Thyroid gland (tissue), 4 donors: ENCODE data around the gene KHDRBS1.

ENCODE experiments used
- POLR2A ChIP-seq, 2 donors: fragments of 450-650 bp; IDR thresholded peaks; one replicate each; pipeline ENCODE4 v1.6.1; 2017; ENCODE audit warnings: antibody characterized with exemption in 2 of 2, mild to moderate bottlenecking in 2 of 2, moderate library complexity in 1 of 2
- TF ChIP-seq, protein P1 (sequence below), 6 experiments: fragments of 200-600 bp in 3 of 6; fragments of 450-650 bp in 3 of 6; sonication (generic) in 3 of 6; IDR thresholded peaks; one replicate each; pipeline ENCODE4 v1.5.1; 2016 to 2019; ENCODE audit warnings: antibody characterized with exemption in 6 of 6, mild to moderate bottlenecking in 2 of 6, inconsistent platforms in 1 of 6, moderate library complexity in 1 of 6

DNA sequence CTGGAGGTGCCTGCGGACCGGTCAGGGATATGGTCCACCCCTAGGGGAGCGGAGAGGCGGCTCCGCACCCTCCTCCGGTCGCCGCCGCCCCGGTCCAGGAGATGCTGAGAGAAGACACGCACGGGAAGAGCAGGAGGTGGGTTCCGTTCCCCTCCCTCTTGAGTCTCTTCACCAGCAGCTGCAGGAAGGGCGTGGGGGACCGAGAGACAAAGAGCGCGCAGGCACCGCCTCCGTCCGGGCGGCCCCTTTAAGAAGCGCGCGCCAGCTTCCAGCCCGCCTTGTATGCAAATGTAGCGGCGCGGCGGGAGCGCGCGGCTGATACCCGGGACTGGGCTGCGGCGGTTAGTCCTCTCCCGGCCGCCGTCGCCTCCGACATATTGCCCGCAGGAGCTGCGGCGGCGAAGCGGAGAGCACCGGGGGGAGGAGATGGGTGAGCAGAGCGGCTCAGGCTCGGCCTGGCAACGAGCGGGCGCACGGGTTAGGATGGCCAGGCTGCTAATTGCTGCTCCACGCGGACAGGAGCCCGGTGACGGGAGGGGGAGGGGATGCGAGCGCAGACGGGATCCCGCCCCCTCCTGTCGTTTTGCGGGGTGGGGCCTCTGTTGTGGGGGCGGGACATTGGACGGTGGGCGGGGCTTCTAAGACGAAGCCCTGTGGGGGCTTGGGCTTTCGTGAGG, 59.1 kb downstream of the KHDRBS1 start, which contains the start of gene TMEM39B:
- TF ChIP-seq, protein P1, sequence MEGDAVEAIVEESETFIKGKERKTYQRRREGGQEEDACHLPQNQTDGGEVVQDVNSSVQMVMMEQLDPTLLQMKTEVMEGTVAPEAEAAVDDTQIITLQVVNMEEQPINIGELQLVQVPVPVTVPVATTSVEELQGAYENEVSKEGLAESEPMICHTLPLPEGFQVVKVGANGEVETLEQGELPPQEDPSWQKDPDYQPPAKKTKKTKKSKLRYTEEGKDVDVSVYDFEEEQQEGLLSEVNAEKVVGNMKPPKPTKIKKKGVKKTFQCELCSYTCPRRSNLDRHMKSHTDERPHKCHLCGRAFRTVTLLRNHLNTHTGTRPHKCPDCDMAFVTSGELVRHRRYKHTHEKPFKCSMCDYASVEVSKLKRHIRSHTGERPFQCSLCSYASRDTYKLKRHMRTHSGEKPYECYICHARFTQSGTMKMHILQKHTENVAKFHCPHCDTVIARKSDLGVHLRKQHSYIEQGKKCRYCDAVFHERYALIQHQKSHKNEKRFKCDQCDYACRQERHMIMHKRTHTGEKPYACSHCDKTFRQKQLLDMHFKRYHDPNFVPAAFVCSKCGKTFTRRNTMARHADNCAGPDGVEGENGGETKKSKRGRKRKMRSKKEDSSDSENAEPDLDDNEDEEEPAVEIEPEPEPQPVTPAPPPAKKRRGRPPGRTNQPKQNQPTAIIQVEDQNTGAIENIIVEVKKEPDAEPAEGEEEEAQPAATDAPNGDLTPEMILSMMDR (IDR thresholded peaks at IDR 0.05): peak in 3 of 6 experiments; percentile 30 to 44 (median 41)
- TF ChIP-seq POLR2A (IDR thresholded peaks at IDR 0.05): peak; percentile 48 to 65
